Stimulated activated CD4-positive, alpha-beta T cell treated with anti-CD3 and anti-CD28 coated beads, Interleukin-1b, Interleukin-23, amount 100 ng/mL, for 1 hour (primary cell): Measurements from ENCODE around the gene GREB1L.
"Not testable (repeated sequence)": the region's sequence is repeated elsewhere in the genome, so short reads cannot be mapped to it uniquely, and the experiment has no call there.

Source experiments
- DNase-seq, 2 donors: peaks; one replicate each; pipeline ENCODE4 v3.0.0-alpha.2; 2020; ENCODE audit warnings: low read depth in 2 of 2

The GREB1L gene

GRCh38 chr18:21306368-21306767 lies 64.3 kb downstream of the GREB1L start:
- DNase-seq, result no peak

- no peak for DNase-seq
These were observed 65.5 kb downstream of the GREB1L start for GRCh38 chr18:21307578-21307977.

DNA sequence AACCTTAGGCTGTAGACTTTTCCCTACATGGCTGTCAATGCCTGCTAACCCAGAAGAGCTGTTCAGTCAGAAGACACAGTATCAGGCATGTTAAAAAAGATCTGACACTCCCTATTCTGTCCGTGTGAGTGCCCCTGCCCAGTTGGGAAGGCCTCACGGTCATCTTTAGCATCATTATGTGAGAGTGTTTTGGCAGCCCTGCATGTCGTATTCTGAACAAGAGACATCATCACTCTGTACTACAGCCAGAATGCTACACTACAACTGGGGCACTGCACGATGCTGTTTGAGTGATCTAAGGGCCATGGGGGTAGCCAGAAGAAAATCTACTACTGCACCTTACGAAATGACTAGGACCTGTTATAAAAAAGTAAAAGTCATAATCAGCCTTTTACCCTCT lies 67.2 kb downstream of the GREB1L start:
- DNase-seq, result no peak

- DNase-seq, result not testable (repeated sequence)
These were observed 69.9 kb downstream of the GREB1L start for GRCh38 chr18:21311980-21312379.

GRCh38 chr18:21313576-21313975 lies 71.5 kb downstream of the GREB1L start:
- DNase-seq, result no peak

- DNase-seq, result no peak
These were observed 72.7 kb downstream of the GREB1L start for GRCh38 chr18:21314724-21315123.

DNA sequence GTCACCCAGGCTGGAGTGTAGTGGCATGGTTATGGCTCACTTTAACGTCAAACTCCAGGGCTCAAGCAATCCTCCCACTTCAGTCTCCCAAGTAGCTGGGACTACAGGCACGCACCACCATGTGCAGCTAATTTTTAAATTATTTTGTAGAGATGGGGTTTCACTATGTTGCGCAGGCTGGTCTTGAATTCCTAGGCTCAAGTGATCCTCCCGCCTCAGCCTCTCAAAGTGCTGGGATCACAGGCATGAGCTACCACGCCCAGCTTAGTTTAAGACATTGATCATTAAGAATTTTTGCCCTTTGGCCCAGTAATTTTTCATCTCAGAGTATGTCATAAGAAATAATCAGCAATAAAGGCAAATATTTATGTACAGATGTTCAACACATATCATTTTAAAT lies 73.1 kb downstream of the GREB1L start:
- DNase-seq, result not testable (repeated sequence)

DNA sequence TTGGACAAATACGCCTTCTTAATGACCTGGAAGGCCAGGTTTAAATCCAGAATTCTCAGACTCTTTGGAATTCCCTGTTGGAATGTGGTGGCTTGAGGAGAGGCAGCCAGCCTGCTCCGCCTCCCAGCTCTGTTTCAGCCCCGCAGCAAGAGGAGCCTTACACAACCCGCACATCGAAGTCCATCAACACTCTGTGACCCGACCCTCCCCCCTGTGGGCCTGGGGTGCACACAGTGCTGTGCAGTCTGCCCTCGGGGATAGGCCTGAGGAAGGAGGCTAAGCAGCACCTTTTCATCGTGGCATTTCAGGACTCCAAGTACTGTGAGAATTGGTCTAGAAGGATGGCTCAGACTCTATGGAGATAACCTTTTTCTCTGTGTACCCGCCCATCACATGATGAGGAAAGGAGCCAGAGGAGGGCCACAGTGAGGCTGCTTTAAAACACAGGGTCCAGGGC lies 73.7 kb downstream of the GREB1L start:
- DNase-seq, result no peak

DNA sequence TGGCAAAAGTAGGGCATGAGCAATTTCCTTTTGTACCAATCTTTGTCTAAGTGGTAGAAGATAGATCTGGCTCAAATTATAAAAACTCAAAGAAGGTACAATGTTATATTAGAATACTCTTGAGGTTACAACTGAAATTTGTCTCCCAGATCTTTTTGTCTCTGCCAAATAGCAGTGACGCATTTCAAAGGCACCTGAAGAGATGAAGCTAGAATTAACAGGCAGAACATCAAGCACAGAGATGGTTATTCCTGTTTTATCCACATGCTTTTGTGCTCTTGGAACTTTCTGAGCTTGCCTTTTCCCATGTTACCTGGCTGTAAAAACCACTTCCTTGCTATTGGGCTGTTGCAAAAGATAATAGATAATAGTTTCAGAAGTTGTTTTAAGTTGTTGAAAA lies 74.3 kb downstream of the GREB1L start:
- DNase-seq, result no peak

DNA sequence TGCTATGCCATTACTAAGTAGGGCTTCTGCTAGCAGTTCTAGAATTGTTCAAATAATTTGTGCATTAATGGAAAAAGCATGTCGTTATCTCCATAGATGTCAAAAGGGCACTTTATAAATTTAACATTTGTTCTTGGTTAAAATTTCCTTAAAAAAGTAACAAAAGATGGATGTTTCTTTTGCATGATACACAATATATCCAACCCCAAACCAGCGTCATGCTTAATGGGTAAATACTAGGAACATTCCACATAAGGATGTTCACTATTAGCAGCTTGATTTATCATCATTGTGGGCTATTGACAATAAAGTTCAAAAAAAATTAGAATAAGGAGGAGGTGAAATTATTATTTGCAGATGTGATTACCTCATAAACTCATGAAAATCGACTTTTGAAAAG lies 79.7 kb downstream of the GREB1L start:
- DNase-seq, result no peak

DNA sequence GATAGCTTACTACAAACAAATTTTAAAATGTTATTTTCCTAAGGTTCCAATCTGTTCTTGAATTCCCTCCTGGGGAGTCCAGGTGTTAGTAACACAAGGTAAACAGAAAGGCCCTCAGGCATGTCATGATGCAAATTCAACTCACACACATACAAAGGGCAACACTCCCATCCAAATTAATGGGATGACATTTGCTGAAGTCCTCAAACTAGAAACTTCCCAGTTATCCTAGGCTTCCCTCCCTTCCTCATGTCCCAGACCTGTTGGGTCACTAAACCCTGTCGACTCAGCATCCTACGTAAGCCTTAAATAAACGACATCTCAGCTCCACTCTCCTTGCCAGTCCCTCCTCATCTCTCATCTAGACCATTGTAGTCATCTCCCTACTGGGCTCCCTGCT lies 85.1 kb downstream of the GREB1L start:
- no peak for DNase-seq

GRCh38 chr18:21330122-21330701 lies 88.2 kb downstream of the GREB1L start:
- DNase-seq, result no peak

GRCh38 chr18:21331065-21331464 lies 89.0 kb downstream of the GREB1L start:
- no peak for DNase-seq

DNA sequence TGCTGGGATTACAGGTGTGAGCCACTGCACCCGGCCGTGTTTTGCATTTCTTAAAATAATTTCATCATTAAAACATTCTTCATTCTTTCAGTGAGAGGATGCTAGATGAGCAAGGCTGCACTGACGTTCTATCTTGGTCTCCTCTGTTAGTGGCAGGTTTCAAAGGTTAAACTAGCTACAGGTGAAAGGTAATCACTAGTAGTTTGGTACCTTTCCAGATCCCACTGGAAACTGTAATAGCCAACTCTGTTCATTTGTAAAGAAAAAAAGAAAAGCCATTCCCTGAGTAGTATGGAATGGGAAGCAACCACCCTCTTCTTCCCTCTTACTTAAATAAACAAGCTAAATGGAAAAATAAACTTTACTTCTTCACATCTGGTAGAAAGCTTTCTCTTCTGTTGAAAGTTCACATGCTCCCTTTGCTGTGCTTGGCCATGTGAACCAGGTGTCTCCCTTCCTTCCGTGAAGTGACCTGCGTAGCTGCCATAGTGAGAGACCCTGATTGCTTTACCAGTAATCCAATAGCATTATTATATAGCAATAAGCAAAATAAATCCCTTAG lies 94.0 kb downstream of the GREB1L start:
- DNase-seq, result no peak

GRCh38 chr18:21336846-21337245 lies 94.8 kb downstream of the GREB1L start:
- no peak for DNase-seq

DNA sequence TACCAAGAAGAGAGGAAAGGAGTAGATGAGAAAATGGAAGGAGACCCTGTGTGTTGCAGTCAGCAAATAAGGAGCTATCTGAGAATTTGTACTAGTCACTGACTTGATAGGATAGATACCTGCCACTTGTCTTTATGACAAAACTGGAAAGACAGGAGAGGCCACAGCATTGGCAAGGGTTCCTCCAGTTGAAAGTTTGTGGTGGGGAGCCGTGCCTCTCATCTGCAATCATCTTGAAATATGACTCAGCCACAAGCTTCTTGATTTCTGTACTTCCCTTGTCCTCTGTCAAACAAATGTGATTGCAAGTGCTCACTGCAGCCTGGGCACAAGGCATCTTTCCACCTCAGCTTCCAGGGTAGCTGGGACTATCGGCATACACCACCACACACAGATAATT lies 99.1 kb downstream of the GREB1L start:
- no peak for DNase-seq

DNA sequence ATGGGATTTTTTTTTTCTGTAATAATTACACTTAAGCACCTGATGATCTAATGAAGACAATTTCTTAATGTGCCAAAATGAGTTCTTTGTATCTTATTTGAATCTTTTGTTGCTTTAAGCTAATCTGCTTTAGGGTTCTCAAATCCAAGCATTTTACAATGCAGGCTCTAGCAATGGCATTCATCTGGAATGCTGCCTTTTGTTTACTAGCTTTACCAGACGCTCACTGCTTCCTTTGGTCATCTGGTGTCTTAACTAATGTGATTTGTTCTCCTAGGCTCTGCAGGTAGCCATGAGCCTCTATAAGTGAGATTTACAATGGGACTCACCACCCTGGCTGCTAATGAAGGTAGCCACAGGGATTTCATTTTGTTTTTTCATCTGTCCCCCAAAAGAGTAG lies 100.3 kb downstream of the GREB1L start:
- DNase-seq, result no peak

- no peak for DNase-seq
These were observed 102.8 kb downstream of the GREB1L start for GRCh38 chr18:21344860-21345259.

DNA sequence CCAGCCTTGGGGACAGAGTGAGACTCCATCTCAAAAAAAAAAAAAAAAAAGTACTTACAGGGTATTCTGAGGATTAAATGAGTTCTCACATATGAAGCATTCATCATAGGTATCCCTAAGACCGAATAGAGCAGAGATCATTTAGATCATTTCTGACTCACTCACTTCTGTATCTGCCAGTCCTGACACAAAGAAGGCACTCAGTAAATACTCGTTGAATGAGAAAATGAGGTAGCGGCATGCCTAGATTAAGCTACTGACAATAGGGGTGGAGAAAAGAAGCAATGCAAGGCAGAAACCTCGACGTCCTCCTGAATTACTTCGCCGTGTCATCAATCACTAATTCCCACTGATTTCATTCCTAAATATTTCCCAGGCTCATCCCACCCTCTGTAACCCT lies 103.8 kb downstream of the GREB1L start:
- DNase-seq, result no peak

DNA sequence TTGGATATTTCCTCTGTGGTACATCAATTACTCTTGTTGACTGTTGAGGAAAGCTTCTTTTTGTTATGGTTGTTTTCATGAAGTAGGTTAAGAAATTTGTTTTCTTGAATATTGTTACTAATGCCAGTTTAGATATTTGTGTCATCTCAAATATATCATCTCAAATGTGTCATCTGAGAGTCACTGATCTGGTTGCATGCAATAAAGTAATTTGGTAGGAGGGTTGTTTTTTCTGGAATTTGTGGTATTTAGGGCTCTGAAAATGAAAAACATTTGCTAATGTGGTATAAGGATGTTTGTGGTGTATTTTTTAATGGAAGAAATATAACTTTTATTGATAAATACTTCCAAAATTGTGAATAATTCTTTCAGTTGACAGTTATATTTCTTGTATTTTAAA lies 117.7 kb downstream of the GREB1L start:
- no peak for DNase-seq

- no peak for DNase-seq
These were observed 119.4 kb downstream of the GREB1L start for GRCh38 chr18:21361307-21361880.

GRCh38 chr18:21362831-21363230 lies 120.8 kb downstream of the GREB1L start:
- no peak for DNase-seq

GRCh38 chr18:21363348-21363747 lies 121.3 kb downstream of the GREB1L start:
- DNase-seq, result no peak

- DNase-seq, result no peak
These were observed 122.4 kb downstream of the GREB1L start for GRCh38 chr18:21364471-21364870.
